Measurements from ENCODE around the gene RYR2.

GRCh38 chr1:237717106-237717505, 675.1 kb downstream of the RYR2 start:
- TF ChIP-seq POLR2A (IDR thresholded peaks at IDR 0.05) = no peak
- TF ChIP-seq, protein P1, sequence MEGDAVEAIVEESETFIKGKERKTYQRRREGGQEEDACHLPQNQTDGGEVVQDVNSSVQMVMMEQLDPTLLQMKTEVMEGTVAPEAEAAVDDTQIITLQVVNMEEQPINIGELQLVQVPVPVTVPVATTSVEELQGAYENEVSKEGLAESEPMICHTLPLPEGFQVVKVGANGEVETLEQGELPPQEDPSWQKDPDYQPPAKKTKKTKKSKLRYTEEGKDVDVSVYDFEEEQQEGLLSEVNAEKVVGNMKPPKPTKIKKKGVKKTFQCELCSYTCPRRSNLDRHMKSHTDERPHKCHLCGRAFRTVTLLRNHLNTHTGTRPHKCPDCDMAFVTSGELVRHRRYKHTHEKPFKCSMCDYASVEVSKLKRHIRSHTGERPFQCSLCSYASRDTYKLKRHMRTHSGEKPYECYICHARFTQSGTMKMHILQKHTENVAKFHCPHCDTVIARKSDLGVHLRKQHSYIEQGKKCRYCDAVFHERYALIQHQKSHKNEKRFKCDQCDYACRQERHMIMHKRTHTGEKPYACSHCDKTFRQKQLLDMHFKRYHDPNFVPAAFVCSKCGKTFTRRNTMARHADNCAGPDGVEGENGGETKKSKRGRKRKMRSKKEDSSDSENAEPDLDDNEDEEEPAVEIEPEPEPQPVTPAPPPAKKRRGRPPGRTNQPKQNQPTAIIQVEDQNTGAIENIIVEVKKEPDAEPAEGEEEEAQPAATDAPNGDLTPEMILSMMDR (IDR thresholded peaks at IDR 0.05) = no peak
